GM21529 (cell line): ENCODE measurements around the gene DUS3L.
A peak's percentile ranks its signal among the peaks of the same experiment; 100 is the strongest.

Experiments
- ATAC-seq: cut with Tn5 transposase; IDR thresholded peaks from one replicate; pipeline ENCODE4 v1.9.1; 2021; ENCODE audit not compliant: unreplicated experiment

The DUS3L gene, protein sequence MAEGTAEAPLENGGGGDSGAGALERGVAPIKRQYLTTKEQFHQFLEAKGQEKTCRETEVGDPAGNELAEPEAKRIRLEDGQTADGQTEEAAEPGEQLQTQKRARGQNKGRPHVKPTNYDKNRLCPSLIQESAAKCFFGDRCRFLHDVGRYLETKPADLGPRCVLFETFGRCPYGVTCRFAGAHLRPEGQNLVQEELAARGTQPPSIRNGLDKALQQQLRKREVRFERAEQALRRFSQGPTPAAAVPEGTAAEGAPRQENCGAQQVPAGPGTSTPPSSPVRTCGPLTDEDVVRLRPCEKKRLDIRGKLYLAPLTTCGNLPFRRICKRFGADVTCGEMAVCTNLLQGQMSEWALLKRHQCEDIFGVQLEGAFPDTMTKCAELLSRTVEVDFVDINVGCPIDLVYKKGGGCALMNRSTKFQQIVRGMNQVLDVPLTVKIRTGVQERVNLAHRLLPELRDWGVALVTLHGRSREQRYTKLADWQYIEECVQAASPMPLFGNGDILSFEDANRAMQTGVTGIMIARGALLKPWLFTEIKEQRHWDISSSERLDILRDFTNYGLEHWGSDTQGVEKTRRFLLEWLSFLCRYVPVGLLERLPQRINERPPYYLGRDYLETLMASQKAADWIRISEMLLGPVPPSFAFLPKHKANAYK

DNA sequence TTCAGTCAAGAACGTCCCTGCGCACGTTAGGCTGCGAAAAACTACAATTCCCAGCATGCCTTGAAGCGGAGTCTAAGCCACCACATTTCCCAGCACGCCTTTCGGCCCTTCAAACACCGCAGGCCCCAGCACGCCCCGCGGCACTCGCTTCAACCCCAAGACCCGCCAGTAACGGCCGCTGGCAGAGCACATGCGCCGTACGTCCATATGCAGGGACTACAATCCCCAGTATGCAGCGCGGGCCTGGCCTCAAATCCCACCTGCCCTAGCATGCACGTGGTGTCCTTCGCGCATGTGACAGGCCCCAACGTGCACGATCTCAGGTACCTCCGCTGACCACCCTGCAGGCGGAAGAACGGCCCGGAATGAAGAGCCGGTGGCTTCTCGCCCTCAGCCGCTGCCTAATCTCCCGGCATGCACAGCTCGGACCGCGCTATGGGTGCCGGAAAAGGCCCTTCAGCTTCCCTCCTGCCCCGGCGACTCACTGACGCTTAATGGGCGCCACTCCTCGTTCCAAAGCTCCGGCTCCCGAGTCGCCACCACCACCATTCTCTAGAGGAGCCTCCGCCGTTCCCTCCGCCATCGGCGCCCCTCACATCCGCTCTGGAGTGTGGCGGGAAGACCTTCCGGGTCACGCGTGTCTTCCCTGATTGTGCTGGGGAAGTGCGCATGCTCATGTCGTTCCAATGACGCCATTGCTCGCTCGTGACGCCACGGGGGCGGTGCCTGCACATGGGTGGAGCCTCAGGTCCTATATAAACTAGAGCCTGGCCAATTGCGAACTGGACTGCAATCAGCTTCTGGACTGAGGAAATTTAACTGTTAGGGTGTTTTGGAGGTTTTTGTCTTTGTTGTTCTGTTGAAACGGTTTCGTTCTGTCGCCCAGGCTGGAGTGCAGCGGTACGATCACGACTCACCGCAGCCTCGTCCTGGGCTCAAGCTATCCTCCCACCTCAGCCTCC, at the start of gene DUS3L:
DUS3L (minus strand) TSS at position 605 of the 962 bp plus-strand sequence; CDS start at position 583, 22 bp downstream.
- ATAC-seq, result peak; percentile 88

- ATAC-seq, result no peak
These were observed 48.4 kb upstream of the DUS3L start, which contains the start of gene FUT6 for GRCh38 chr19:5839065-5840017. TSS of gene FUT6 (minus strand) at chr19:5839702. CDS start at chr19:5832567, 7,135 bp downstream.

DNA sequence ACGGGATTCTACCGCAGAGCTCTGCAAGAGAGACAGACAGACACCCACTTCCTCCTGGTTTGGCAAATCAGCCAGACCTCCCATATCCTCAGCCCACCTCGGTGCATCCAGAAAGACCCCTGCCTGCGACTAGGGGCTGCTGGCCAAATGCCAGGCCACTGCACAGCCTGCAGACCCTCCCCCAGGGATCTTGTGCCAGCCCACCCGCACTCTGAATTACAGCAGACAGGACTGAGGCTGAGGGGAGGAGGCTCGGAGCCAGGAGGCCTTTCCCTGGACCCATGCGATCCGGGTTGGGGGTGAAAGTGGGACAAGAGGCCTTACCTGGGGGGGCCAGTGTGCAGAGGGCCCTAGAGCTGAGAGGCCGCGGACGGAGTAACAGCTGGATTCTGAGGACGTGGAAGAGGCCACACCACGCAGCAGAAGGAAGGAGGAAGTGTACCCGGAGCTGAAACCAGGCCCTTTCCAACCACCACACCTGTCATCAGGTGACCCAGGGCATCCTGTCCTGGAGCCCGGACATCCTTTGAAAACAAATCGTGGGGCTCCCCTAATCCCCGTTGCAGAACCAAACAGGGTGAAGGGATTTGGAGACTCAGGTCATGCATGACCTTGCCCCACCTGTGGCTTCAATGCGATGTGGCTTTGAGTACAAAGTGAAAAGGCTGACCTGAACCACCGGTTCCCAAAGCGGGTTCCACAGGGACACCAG, 47.5 kb upstream of the DUS3L start:
- no peak for ATAC-seq

- ATAC-seq, result no peak
These were observed 46.9 kb upstream of the DUS3L start for GRCh38 chr19:5837761-5838352.

- ATAC-seq, result no peak
These were observed 41.7 kb upstream of the DUS3L start for GRCh38 chr19:5832527-5833216.

- ATAC-seq, result no peak
These were observed 41.1 kb upstream of the DUS3L start for GRCh38 chr19:5832061-5832460.

DNA sequence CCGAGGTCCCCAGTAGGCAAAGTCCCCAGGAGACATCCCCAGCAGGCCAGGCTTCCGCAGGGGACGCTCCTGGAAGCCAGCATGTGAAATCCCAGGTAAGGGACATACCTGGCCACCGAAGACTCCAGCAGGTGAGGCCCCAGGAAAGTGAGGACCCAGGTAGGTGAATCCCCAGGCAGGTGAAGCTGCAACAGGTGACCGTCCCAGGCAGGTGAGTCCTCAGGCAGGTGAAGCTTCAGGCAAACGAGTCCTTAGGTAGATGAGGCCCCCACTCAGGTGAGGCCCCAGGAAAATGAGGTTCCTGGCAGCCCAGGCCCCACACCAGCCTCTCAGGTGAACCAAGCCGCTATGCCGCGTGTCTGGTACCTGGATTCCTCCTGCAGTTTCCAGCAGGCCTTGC, 40.2 kb upstream of the DUS3L start:
- ATAC-seq, result no peak

DNA sequence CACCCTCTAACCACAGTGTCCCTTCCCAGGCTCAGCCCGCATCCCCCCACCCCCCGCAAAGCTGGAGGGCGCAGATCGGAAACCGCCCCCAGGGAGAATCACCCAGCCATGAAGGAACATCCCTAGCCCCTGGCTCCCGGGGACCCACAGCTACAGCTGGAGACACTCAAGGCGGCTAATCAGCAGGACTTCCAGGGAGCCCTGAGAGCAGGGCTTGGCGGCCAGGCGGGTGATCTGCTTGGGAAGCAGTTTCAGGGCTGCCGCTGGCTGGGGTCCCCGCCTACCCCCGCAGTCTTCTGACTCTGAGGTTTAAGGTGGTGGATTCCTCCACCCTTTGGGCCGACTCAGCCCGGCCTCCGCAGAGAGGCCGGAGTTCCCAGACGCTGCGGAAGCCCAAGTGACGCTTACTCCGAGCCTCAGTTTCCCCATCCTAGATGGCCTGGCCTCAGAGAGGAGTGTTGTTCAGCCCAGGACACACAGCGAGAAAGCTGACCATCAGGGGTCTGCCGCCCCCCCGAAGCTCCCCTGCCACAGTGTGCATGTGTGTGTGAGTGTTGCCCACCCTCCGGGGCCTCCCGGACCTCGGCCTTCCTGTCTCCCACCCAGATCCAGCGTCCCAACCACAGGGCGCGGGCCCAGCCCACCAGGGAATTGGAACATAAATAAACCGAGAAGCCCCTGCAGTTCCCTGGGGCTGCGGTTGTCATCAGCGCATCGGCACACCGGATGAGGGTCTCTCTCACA, 38.8 kb upstream of the DUS3L start:
- no peak for ATAC-seq

- no peak for ATAC-seq
These were observed 38.0 kb upstream of the DUS3L start for GRCh38 chr19:5828661-5829566.

DNA sequence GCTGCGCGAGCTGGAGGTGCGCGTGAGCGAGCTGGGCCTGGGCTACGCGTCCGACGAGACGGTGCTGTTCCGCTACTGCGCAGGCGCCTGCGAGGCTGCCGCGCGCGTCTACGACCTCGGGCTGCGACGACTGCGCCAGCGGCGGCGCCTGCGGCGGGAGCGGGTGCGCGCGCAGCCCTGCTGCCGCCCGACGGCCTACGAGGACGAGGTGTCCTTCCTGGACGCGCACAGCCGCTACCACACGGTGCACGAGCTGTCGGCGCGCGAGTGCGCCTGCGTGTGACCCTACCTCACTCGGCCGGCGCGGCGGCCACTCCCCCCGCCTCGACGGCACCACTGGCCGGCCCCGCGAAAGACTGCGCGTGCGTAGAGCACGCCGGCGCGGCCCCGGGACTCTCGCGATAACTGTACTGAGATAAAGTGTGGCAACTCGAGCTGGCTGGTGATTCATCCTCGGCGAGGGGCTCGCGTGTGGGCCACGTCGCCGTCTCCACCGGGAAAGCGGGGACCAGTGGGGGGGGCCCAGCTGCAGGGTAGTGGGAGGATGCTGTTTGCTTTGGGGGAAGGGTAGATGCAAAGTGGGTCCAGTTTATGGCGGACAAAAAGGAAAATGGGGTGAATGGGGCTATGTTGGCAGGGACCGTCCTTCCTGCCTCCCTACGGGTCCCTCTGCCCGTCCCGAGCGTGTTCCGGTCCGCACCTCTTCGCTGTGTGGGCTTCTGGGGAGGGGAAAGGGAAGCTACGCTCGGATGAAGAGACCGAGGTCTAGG, 37.1 kb upstream of the DUS3L start:
- peak; percentile 63 for ATAC-seq

DNA sequence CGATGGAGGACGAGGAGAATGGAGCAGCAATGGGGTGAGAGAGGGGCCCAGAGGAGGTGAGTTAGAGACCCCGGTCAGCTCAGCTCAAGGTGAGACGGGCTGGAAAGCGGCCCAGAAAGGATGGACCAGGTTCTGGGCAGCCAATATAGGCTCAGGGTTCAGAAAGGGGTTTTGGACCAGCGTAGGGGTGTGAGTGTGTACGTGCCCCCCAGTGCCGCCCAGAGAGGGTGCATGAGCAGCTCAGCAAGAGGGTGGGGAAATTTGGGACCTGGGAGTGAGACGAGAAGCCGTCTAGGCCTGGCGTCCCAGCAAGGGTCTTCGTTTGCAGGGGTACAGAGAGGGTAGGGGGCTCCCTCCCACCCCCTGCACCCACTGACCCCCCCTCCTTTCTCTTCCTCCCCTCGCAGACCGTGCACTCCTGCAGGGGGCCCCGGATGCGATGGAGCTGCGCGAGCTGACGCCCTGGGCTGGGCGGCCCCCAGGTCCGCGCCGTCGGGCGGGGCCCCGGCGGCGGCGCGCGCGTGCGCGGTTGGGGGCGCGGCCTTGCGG, 36.5 kb upstream of the DUS3L start:
- ATAC-seq, result no peak

- no peak for ATAC-seq
These were observed 35.8 kb upstream of the DUS3L start for GRCh38 chr19:5826531-5827341.

DNA sequence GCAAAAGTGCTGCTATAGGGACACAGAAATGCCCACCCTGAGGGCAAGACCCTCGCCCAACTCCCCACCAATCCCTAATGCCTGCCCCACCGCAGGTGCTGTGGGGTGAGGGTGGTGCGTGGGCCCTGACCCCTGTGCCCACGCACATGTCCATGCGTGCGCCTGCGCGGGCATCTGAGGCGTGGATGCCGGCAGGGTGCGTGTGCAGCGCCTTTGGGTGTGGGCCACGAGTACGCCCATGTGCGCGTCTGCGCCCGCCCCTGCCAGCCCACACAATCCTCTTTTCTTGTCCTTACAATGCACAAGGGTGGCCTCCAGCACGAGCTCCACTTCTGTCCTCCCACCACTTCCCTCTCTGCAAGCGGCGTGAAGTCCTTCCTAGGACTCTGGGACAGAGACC, 34.2 kb upstream of the DUS3L start:
- ATAC-seq, result no peak

DNA sequence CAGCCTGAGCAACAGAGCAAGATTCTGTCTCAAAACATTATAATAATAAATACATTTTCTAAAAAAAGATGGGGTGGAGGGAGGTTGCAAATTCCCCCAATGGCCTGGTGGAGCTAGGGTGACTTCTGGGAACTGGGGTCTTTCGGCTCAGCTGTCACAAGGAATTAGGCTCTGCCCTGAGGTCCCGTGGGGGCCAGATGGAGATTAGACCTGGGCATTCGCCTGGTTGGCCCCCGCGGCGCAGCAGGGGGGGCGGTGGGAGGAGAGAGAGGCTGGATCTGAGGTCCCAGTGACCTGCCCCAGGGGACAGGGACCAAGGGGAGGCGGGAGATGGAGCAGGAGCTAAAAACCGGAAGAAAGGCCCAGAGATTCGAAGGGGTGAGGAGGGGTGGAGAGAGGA, 33.8 kb upstream of the DUS3L start:
- no peak for ATAC-seq
